DLD1 (cell line): ENCODE results near the gene EDRF1.

ENCODE experiments used
- in situ Hi-C: cut with HindIII; loops from 2 replicates; pipeline ENCODE4 v1.10.0; 2017; ENCODE audit warnings: low sequenced_read_pairs

EDRF1 gene

DNA sequence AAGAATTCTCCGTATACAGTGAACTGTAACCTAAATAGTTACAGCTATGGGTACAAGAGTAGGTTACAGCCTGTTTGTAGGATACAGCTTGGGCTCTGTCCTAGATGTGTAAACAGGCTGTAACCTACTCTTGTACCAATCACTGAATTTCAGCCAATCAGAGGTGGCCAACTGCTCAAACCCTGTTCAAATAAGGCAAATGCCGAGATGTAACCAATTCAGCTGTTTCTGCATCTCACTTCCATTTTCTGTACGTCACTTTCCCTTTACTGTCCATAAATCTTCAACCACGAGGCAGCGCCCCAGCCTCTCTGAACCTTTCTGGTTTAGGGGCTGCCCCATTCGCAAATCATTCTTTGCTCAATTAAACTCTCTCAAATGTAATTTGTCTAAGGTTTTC lies 64.4 kb downstream of the EDRF1 start:
- in situ Hi-C loops = no loop called here

GRCh38 chr10:125785791-125786190 lies 66.3 kb downstream of the EDRF1 start:
- in situ Hi-C loops = no loop called here

- in situ Hi-C loops = no loop called here
Measured at GRCh38 chr10:125788156-125789034, 68.9 kb downstream of the EDRF1 start.

DNA sequence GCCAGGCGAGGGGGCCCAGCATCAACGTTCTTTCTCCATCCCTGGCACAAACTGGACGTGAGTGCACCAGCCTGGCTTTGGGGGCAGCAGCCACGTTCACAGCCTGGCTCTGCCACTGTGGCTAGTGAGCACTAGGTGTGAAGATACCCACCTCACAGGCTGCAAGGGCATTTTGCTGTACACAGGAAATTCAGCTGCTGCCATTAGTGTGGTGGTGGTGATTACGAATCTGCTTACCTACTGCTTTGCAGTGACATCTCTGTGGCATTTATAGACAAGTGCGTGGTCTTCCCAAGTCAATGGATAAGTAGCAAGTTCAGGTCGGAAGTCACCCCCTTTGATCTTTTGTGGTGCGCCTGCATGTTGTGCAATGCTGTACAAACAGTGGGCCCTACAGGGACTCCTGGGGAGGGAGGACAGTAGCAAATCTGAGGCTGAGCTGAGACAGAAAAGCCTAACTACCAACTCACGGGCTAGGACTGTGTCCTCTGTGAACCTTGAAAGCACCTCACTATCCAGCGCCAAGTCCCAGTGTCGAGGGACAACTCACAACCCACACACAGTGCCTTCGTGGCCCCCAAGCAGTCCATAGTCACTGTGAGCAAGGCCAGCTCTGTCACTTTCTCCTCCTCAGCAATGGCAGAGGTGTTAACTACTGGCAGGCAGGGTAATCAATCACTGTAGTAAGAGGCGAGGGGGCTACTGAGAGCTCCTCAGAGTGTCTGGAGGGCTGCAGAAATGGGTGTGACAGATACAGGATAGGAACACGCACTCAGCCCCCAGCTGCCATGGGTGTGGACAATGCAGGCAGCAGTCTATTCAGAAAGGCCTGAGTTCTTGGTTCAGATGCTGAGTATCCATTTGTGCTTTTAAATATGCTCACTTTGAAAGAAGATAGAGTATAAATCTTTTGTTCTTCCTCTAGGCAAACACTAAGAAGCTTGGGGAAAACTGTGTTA lies 73.1 kb downstream of the EDRF1 start:
- in situ Hi-C loops = no loop called here

DNA sequence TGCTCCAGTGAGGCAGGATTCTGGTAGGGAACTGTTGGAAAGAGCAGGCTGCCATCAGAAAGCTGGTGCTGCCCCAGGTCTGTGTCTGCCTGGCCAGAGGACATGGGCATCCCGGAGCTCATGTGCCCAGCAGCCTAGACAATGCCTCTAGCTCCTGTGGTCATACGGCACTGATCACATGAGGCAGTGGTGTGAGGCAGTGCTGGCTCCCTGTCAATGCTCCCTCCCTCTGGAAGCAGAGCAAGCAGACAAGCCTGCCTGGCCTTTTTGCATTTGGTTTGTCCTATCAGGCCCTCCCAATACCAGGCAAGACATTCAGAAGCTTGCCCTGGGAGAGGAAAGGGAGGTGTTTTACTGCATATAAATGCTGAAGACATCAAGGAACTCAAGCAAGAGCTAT lies 75.6 kb downstream of the EDRF1 start:
- in situ Hi-C loops = no loop called here

DNA sequence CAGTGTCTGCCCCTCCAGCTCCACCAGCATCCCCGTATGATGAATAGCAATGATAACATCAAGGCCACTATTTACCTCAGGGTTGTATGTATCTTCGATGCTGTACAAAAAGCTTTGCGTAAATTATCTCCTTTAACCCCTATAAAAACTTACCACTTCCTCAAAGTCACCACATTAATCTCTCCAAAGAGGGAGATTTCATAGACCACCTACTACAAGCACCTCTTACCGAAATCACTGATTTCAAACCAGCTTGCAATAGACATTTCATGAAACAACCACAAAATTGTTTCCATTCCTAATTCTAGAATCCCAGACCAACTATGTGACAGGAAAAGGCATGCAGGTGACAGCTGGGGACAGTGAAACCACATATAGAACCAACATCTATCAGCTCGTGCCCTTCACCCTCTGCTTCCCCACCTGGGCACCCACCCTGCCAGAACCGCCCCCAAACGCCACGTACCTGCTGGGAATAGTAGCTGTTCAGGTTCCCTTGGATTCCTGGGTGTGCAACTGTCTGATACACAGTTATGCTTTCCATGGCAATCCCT lies 76.2 kb downstream of the EDRF1 start:
- in situ Hi-C loops = no loop called here

- in situ Hi-C loops = no loop called here
Measured at GRCh38 chr10:125797424-125797823, 77.9 kb downstream of the EDRF1 start.

GRCh38 chr10:125797994-125798662 lies 78.6 kb downstream of the EDRF1 start:
- in situ Hi-C loops = no loop called here

DNA sequence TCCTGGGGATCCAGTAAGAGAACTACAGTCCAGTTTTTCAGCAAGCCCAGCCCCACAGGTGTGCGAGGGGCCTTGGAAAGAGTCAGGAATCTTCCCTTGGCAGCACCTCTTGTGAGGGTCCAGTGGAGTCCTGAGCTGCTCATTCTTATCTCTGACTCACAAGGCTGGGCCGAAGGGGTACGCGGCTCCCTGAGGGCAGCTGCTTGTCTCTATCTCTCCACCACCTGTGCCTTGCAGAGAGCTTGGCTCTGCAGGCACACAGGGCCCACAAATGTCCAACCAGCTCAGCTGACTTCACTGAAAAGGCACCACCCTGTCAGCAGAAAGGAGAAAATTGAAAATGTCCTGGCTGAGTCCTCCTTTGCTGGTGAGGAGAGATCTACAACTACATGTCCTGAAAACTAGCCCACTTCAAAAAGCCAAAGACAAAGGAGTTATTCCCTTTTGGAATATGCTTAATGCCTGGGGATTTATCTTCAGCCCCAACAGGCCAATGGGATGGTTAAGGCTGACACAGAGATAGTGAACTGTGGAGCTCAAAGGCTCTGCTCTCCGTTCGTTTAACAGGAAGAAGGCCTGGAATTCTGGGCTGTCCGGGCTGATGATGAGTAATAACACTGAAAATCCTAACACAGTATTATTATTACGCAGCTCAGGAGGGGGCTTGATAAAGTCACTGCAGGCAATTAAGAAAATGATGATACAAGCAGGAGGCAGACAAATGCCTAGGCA lies 80.1 kb downstream of the EDRF1 start:
- in situ Hi-C loops = no loop called here

DNA sequence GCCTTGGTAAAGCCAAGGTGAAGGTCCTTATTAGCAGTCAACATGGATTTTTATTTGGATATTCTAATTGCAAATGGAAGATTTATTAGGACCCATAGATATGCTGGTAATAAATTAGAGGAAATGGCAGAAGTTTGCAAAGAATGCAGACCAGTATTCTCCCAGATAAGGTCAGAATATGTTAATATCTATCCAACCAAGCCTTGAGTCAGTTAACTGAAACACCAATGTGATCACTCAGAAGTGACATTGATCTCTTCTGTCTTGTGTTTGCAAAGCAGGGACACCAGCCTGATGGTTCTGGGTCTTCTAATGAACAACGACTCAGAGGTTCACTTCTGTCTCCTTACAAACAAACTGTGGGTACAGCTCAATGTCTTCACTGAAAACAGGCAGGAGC lies 82.1 kb downstream of the EDRF1 start:
- in situ Hi-C loops = no loop called here

- in situ Hi-C loops = no loop called here
Measured at GRCh38 chr10:125802131-125802530, 82.6 kb downstream of the EDRF1 start.

DNA sequence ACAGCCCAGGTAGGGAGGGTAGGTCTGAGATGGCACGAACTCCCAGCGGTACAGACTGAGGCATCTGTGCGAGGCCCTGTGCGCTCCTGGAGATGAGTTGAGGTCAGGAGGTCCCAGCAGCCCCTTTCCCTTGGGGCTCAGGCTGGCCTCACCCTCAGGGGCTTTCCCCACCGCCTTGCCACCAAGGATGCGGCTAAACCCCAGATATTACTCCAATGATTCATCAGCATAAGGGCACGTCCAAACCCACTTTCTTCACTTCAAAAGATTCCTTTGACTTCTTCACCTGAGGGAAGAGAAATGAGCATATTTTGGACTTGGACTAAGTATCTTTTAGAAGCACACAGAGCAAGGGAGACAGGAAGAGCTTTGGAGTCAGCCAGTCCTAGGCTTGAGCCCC lies 83.2 kb downstream of the EDRF1 start:
- in situ Hi-C loops = no loop called here

GRCh38 chr10:125808047-125808446 lies 88.5 kb downstream of the EDRF1 start:
- in situ Hi-C loops = no loop called here

- in situ Hi-C loops = no loop called here
Measured at GRCh38 chr10:125811251-125811650, 91.7 kb downstream of the EDRF1 start.

DNA sequence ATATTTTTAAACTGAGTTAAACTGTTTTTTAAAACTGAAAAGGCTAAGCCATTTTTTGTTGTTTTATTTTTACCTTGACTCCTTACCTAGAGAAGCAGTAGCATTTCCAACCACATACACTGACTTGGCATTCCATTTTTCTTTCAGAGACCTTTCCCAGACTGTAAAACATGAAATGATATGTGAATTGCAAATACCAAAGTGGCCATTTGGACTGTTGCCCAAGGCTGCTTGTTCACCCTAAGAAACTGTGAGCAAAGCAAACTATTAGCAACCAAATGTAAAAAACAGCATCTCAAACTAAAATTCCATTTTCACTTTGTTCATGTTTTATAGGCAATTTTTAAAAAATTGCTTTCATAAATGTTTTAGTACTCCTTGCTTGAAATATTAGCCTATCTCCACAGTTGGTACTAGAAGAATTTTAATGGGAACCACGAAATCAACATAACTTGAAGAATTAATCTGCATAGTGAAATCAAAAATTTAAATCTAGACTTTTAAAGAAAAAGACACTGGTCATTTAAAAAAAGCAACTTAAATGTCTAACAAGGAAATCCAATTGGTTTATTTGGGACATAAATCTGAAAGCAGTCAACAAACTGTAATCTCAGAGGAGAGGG lies 92.7 kb downstream of the EDRF1 start:
- in situ Hi-C loops = no loop called here
